ENCODE data around the gene PPM1D. TPM values are rescaled to one million over a fixed set of nuclear protein-coding genes. Genes with fewer than 3 reads are reported as not detected.
A peak's percentile ranks its signal among the peaks of the same experiment; 100 is the strongest.

The PPM1D gene
- total RNA-seq, 2 donors from 2014 or later, result 13.7 to 17.8 TPM

- peaks cover 21% of the 10 kb centered on the region for H3K36me3 ChIP-seq
- no peaks in the 10 kb centered on the region for H3K4me1 ChIP-seq (ENCODE audit: control insufficient read depth in 1 of 2, low read depth in 2 of 2)
- ATAC-seq (ENCODE audit: insufficient number of reproducible peaks, low FRiP score, low read depth) (no peak), DNase-seq (ENCODE audit: low spot score) (no peak)
- H3K27ac ChIP-seq, result no peak overlapping the region
- no peaks in the 10 kb centered on the region for H3K9me3 ChIP-seq
- H3K4me3 ChIP-seq, result no peak overlapping the region
- H3K27me3 ChIP-seq (replicated peaks; ENCODE audit: insufficient read depth), result no peaks in the 10 kb centered on the region
- TF ChIP-seq, protein P1, sequence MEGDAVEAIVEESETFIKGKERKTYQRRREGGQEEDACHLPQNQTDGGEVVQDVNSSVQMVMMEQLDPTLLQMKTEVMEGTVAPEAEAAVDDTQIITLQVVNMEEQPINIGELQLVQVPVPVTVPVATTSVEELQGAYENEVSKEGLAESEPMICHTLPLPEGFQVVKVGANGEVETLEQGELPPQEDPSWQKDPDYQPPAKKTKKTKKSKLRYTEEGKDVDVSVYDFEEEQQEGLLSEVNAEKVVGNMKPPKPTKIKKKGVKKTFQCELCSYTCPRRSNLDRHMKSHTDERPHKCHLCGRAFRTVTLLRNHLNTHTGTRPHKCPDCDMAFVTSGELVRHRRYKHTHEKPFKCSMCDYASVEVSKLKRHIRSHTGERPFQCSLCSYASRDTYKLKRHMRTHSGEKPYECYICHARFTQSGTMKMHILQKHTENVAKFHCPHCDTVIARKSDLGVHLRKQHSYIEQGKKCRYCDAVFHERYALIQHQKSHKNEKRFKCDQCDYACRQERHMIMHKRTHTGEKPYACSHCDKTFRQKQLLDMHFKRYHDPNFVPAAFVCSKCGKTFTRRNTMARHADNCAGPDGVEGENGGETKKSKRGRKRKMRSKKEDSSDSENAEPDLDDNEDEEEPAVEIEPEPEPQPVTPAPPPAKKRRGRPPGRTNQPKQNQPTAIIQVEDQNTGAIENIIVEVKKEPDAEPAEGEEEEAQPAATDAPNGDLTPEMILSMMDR (IDR thresholded peaks at IDR 0.05), result no peak
These were observed 37.7 kb downstream of the PPM1D start for GRCh38 chr17:60637683-60638082.

DNA sequence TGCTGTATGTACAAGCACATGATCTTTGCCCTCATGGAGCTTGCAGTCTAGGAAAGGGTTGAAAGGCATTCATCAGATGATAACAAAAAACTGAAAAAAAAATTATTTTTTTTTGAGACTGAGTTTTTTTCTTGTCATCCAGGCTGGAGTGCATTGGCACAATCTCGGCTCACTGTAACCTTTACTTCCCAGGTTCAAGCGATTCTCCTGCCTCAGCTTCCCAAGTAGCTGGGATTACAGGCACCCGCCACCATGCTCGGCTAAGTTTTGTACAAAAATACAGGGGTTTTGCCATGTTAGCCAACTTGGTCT lies 39.0 kb downstream of the PPM1D start:
- H3K9me3 ChIP-seq, result no peaks in the 10 kb centered on the region
- H3K27ac ChIP-seq, result no peak overlapping the region
- TF ChIP-seq, protein P1 (IDR thresholded peaks at IDR 0.05), result no peak
- no peaks in the 10 kb centered on the region for H3K27me3 ChIP-seq (replicated peaks; ENCODE audit: insufficient read depth)
- H3K4me3 ChIP-seq, result no peak overlapping the region
- ATAC-seq (ENCODE audit: insufficient number of reproducible peaks, low FRiP score, low read depth), result no peak
- H3K36me3 ChIP-seq, result peaks cover 20% of the 10 kb centered on the region
- no peak for DNase-seq (ENCODE audit: low spot score)
- no peaks in the 10 kb centered on the region for H3K4me1 ChIP-seq (ENCODE audit: control insufficient read depth in 1 of 2, low read depth in 2 of 2)

- H3K27ac ChIP-seq, result no peak overlapping the region
- TF ChIP-seq, protein P1 (IDR thresholded peaks at IDR 0.05), result peak; percentile 13
- no peaks in the 10 kb centered on the region for H3K4me1 ChIP-seq (ENCODE audit: control insufficient read depth in 1 of 2, low read depth in 2 of 2)
- no peaks in the 10 kb centered on the region for H3K27me3 ChIP-seq (replicated peaks; ENCODE audit: insufficient read depth)
- no peak for ATAC-seq (ENCODE audit: insufficient number of reproducible peaks, low FRiP score, low read depth)
- H3K4me3 ChIP-seq, result no peak overlapping the region
- DNase-seq (ENCODE audit: low spot score), result no peak
- H3K9me3 ChIP-seq, result no peaks in the 10 kb centered on the region
- H3K36me3 ChIP-seq, result peaks cover 9% of the 10 kb centered on the region
These were observed 40.5 kb downstream of the PPM1D start for GRCh38 chr17:60640503-60640902.

- no peak for ATAC-seq (ENCODE audit: insufficient number of reproducible peaks, low FRiP score, low read depth)
These were observed 41.1 kb downstream of the PPM1D start for GRCh38 chr17:60641126-60641525.

GRCh38 chr17:60641810-60642220 lies 41.8 kb downstream of the PPM1D start:
- DNase-seq (ENCODE audit: low spot score), result no peak
- Histone ChIP-seq H3K4me3 (no peak overlapping the region), H3K9me3 (no peaks in the 10 kb centered on the region), H3K36me3 (no peaks in the 10 kb centered on the region), H3K4me1 (ENCODE audit: control insufficient read depth in 1 of 2, low read depth in 2 of 2) (no peaks in the 10 kb centered on the region), H3K27ac (no peak overlapping the region), H3K27me3 (replicated peaks; ENCODE audit: insufficient read depth) (no peaks in the 10 kb centered on the region)
- no peak for ATAC-seq (ENCODE audit: insufficient number of reproducible peaks, low FRiP score, low read depth)
- TF ChIP-seq, protein P1 (IDR thresholded peaks at IDR 0.05), result peak; percentile 41

More at GRCh38 chr17:60641126-60641525, 41.1 kb downstream of the PPM1D start:
- H3K27ac ChIP-seq, result no peak overlapping the region
- no peak for DNase-seq (ENCODE audit: low spot score)
- no peaks in the 10 kb centered on the region for H3K27me3 ChIP-seq (replicated peaks; ENCODE audit: insufficient read depth)
- no peaks in the 10 kb centered on the region for H3K4me1 ChIP-seq (ENCODE audit: control insufficient read depth in 1 of 2, low read depth in 2 of 2)
- TF ChIP-seq, protein P1 (IDR thresholded peaks at IDR 0.05), result no peak
- no peaks in the 10 kb centered on the region for H3K9me3 ChIP-seq
- no peak overlapping the region for H3K4me3 ChIP-seq
- H3K36me3 ChIP-seq, result peaks cover 3% of the 10 kb centered on the region

Measured in thoracic aorta (tissue), 2 donors.